CD4-positive, alpha-beta memory T cell (primary cell): ENCODE data around the gene SIGLEC14. TPM values are rescaled to one million over a fixed set of nuclear protein-coding genes. Genes with fewer than 3 reads are reported as not detected.
"Not testable (repeated sequence)": the region's sequence is repeated elsewhere in the genome, so short reads cannot be mapped to it uniquely, and the experiment has no call there.

Experiments used
- CTCF ChIA-PET: fragments of 350-600 bp; sonication (Branson Sonifier 250); formaldehyde crosslinking; loops from one replicate; lab custom pipeline; 2021; ENCODE audit warnings: inconsistent platforms; ENCODE audit not compliant: partially characterized antibody; lab: Charles Lee
- POLR2A ChIA-PET: fragments of 350-600 bp; sonication (Branson Sonifier 250); formaldehyde crosslinking; loops from one replicate; lab custom pipeline; 2021; ENCODE audit not compliant: partially characterized antibody; lab: Charles Lee
- DNase-seq, 5 donors: peaks; one replicate each; pipeline versions ENCODE4 v3.0.0 to v3.0.0-alpha.2; 2020 to 2022; ENCODE audit warnings: mixed read lengths in 1 of 5
- H3K27ac ChIP-seq: one replicate; pipeline ENCODE4 v1.7.0; 2013; ENCODE audit warnings: low read depth, low read length
- H3K27me3 ChIP-seq: 2 replicates; pipeline ENCODE4 v1.7.0; 2013; ENCODE audit warnings: mild to moderate bottlenecking, low read length, moderate library complexity; ENCODE audit not compliant: insufficient read depth
- H3K36me3 ChIP-seq: 2 replicates; pipeline ENCODE4 v1.7.0; 2013; ENCODE audit warnings: mild to moderate bottlenecking, low read length, moderate library complexity; ENCODE audit not compliant: insufficient read depth
- H3K4me1 ChIP-seq: 2 replicates; pipeline ENCODE4 v1.7.0; 2013; ENCODE audit warnings: mild to moderate bottlenecking, low read length, moderate library complexity; ENCODE audit not compliant: insufficient read depth
- H3K4me3 ChIP-seq, 2 donors: one replicate each; pipeline ENCODE4 v1.7.0; 2013; ENCODE audit warnings: low read length in 2 of 2, mild to moderate bottlenecking in 1 of 2
- H3K9me3 ChIP-seq, 2 donors: one replicate each; pipeline ENCODE4 v1.7.0; 2013; ENCODE audit warnings: low read length in 2 of 2, control low read depth in 1 of 2; ENCODE audit not compliant: control insufficient read depth in 1 of 2
- H3K27ac Mint-ChIP-seq, 7 donors: one replicate each; pipeline ENCODE4 v1.8.0; 2020 to 2021; ENCODE audit warnings: mixed read lengths in 7 of 7, mild to moderate bottlenecking in 6 of 7, inconsistent platforms in 3 of 7, moderate library complexity in 3 of 7
- H3K27me3 Mint-ChIP-seq, 2 donors: one replicate each; pipeline ENCODE4 v1.8.0; 2020 to 2021; ENCODE audit warnings: mixed read lengths in 2 of 2
- H3K36me3 Mint-ChIP-seq, 2 donors: one replicate each; pipeline ENCODE4 v1.8.0; 2020 to 2021; ENCODE audit warnings: mixed read lengths in 2 of 2, inconsistent platforms in 1 of 2, mild to moderate bottlenecking in 1 of 2
- H3K4me1 Mint-ChIP-seq, 4 donors: one replicate each; pipeline ENCODE4 v1.8.0; 2020 to 2021; ENCODE audit warnings: mixed read lengths in 4 of 4, mild to moderate bottlenecking in 1 of 4
- H3K4me3 Mint-ChIP-seq, 8 donors: one replicate each; pipeline ENCODE4 v1.8.0; 2020 to 2021; ENCODE audit warnings: mixed read lengths in 8 of 8, mild to moderate bottlenecking in 7 of 8, moderate library complexity in 6 of 8, inconsistent platforms in 3 of 8
- H3K9me3 Mint-ChIP-seq, 8 donors: one replicate each; pipeline ENCODE4 v1.8.0; 2020 to 2021; ENCODE audit warnings: mixed read lengths in 8 of 8, mild to moderate bottlenecking in 5 of 8, inconsistent platforms in 3 of 8, moderate library complexity in 1 of 8
- intact Hi-C: fragments of 100-400 bp; cut with micrococcal nuclease; formaldehyde crosslinking; loops from one replicate; pipeline ENCODE4 v1.15.1; 2023
- polyA plus RNA-seq, 2 donors: library from polyadenylated mRNA; unstranded; fragments of 300-500 nt; fragmentation: Illumina TruSeq; gene quantifications; one replicate each; pipeline ENCODE4 v1.2.3, GENCODE V29; 2021
- total RNA-seq, 2 experiments: library from RNA; stranded (reverse); gene quantifications; one replicate each; pipeline ENCODE4 v1.2.3, GENCODE V29; 2021

The SIGLEC14 gene, protein sequence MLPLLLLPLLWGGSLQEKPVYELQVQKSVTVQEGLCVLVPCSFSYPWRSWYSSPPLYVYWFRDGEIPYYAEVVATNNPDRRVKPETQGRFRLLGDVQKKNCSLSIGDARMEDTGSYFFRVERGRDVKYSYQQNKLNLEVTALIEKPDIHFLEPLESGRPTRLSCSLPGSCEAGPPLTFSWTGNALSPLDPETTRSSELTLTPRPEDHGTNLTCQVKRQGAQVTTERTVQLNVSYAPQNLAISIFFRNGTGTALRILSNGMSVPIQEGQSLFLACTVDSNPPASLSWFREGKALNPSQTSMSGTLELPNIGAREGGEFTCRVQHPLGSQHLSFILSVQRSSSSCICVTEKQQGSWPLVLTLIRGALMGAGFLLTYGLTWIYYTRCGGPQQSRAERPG
- total RNA-seq (1 to 10 TPM in 1 of 2 experiments, under 1 TPM in 1; 0.69 to 1.4 TPM), polyA plus RNA-seq (under 1 TPM in 1 of 2 donors, not detected in 1; 0.11 TPM)

DNA sequence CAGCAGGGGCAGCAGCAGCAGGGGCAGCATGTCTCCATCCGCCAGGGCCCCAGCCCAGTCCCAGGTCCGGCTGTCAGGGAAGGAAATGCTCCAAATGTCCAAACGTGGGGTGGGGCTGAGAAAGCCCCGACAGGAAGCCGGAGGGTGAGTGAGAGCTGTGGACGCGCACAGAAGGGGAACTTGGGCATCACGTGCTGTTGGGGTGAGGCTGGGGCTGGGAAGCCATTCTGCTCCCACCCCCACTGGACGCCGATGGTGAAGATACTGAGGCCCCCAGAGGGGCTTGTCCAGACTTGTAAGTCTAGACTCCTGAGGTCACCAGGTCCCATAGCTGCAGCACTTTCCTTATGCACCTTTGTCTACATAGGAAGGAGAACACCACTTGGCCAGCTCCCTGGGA lies at the start of gene SIGLEC14:
TSS of gene SIGLEC14 (minus strand) at position 96 of the 400 bp plus-strand sequence. CDS start at position 30, 66 bp downstream.
- H3K4me1 Mint-ChIP-seq, H3K27ac ChIP-seq, H3K4me1 ChIP-seq, intact Hi-C loops, DNase-seq, H3K36me3 ChIP-seq, H3K27ac Mint-ChIP-seq, H3K9me3 ChIP-seq, H3K9me3 Mint-ChIP-seq, H3K4me3 ChIP-seq, H3K36me3 Mint-ChIP-seq, H3K4me3 Mint-ChIP-seq, POLR2A ChIA-PET, H3K27me3 ChIP-seq: not testable (repeated sequence)
- peaks cover 23 to 28% of the 10 kb centered on the region in 2 donors for H3K27me3 Mint-ChIP-seq
- CTCF ChIA-PET, result interaction anchor here (3.0 kb wide), 1 partner anchor 12 kb away, joined by 18 read pairs; no protein-coding TSS in a partner anchor

DNA sequence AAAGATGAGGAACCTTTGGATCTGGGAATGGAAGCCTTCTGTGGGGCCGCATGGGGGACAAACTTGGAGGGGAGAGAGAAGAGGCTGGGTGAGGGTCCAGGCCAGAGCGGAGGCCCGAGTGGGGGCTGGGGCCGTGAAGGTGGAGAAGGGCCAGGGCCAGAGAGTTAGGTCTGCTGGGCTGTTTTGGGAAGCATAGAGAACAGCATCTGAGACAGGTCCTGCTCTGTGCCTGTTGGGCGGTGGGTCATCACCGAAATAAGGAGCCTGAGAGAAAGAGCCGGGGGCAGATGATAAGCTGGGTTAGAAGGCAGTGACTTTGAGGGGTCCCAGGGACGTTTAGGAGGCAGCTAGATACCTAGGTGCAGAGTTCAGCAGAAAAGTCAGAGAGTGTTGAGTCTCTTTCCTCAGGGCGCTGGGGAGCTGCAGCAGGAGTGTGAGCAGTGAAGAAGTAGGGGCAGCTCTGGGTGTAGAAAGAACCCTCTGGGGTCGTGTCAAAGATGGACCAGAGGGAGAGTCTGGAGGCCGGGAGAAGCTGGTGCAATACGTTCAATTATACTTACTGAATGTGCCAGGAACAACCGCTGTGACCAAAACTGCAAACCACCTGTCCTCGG lies 49.2 kb upstream of the SIGLEC14 start:
- H3K4me3 ChIP-seq, result no peak overlapping the region
- Mint-ChIP-seq H3K36me3 (peaks cover 2 to 8% of the 10 kb centered on the region in 2 donors), H3K9me3 (no peaks in the 10 kb centered on the region), H3K27ac (peak overlapping the region in 1 of 7 donors; percentile 63), H3K27me3 (no peaks in the 10 kb centered on the region), H3K4me1 (peaks cover 4 to 15% (median 9%) of the 10 kb centered on the region in 4 donors), H3K4me3 (no peak overlapping the region)
- H3K4me1 ChIP-seq, result peaks cover 6% of the 10 kb centered on the region
- ChIA-PET POLR2A (interaction anchor here (3.1 kb wide), 1 partner anchor 8 kb away, joined by 14 read pairs; no protein-coding TSS in a partner anchor), CTCF (no interaction called here)
- no peak for DNase-seq
- no peaks in the 10 kb centered on the region for H3K9me3 ChIP-seq
- no peak overlapping the region for H3K27ac ChIP-seq
- intact Hi-C loops, result no loop called here
- H3K36me3 ChIP-seq, result no peaks in the 10 kb centered on the region
- H3K27me3 ChIP-seq, result no peaks in the 10 kb centered on the region

DNA sequence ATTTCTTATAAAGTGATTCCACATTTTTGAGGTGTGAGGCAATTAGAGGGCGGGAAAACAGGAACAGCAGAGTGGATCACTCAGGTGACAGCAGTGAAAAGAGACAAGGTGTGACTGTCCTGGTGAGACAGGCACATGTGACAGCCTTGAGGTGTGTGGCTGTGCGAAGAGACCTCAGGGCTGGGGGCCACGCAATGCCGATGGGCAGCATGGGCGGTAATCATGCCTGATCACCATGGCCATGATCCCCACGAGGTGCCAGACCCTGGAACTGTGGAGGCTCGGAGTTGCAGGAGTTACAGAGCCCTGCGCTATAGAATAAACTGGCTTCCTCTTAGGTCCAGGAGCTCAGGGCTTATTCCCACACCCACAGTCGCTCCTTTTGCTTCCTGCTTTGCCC lies 48.5 kb upstream of the SIGLEC14 start:
- Mint-ChIP-seq H3K9me3 (no peaks in the 10 kb centered on the region), H3K4me1 (peaks cover 4 to 17% (median 11%) of the 10 kb centered on the region in 4 donors), H3K4me3 (no peak overlapping the region), H3K27ac (peak overlapping the region in 1 of 7 donors; percentile 60), H3K27me3 (no peaks in the 10 kb centered on the region), H3K36me3 (peaks cover 5 to 8% of the 10 kb centered on the region in 2 donors)
- H3K27me3 ChIP-seq, result no peaks in the 10 kb centered on the region
- DNase-seq, result no peak
- no peaks in the 10 kb centered on the region for H3K36me3 ChIP-seq
- CTCF ChIA-PET, result no interaction called here
- H3K4me1 ChIP-seq, result peaks cover 6% of the 10 kb centered on the region
- H3K27ac ChIP-seq, result no peak overlapping the region
- POLR2A ChIA-PET, result interaction anchor here (3.1 kb wide), 1 partner anchor 9 kb away, joined by 14 read pairs; no protein-coding TSS in a partner anchor
- intact Hi-C loops, result no loop called here
- H3K9me3 ChIP-seq, result no peaks in the 10 kb centered on the region
- H3K4me3 ChIP-seq, result no peak overlapping the region

DNA sequence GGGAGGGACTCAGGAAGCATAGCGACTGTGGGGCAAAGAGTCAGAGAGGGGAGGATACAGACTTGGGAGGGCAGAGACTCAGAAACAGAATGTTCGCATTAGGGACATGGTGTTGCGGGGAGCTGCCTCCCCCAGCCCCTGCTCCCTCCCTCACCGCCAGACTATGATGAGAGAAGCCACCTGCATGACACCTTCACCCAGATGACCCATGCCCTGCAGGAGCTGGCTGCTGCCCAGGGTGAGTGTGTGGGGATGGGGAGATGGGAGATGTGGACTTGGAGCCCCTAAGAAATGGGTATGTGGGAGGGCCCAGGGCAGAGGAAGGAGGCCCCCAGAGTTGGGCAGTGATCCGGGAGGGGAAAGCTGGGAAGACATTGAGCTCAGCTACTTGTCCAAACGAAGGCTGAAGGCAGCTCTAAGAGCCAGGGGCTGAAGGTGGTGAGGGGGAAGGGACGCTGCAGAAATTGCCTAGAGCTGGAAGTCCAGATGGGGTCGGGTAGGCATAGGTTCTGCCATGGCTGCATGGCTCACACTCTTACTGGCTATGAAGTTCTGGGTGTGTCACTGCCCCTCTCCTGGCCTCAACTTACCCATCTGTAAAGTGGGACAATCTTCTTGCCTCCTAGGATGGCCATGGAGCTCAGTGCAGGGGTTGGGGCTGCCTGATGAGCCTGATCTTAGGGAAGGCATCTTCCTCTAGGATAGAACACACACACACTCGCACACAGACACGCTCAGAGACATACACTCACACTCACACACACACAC lies 47.9 kb upstream of the SIGLEC14 start:
- H3K27ac ChIP-seq, result no peak overlapping the region
- H3K4me1 Mint-ChIP-seq, result peaks cover 4 to 20% (median 12%) of the 10 kb centered on the region in 4 donors
- H3K27me3 ChIP-seq, result no peaks in the 10 kb centered on the region
- intact Hi-C loops, result no loop called here
- H3K4me3 ChIP-seq, result no peak overlapping the region
- ChIA-PET POLR2A (interaction anchor here (3.1 kb wide), 1 partner anchor 9 kb away, joined by 14 read pairs; no protein-coding TSS in a partner anchor), CTCF (no interaction called here)
- no peaks in the 10 kb centered on the region for H3K27me3 Mint-ChIP-seq
- peaks cover 5 to 8% of the 10 kb centered on the region in 2 donors for H3K36me3 Mint-ChIP-seq
- no peaks in the 10 kb centered on the region for H3K9me3 ChIP-seq
- H3K36me3 ChIP-seq, result no peaks in the 10 kb centered on the region
- no peak for DNase-seq
- H3K4me1 ChIP-seq, result peaks cover 6% of the 10 kb centered on the region
- peak overlapping the region in 4 of 7 donors; percentile 1 to 72 (median 54) for H3K27ac Mint-ChIP-seq
- H3K4me3 Mint-ChIP-seq, result no peak overlapping the region
- no peaks in the 10 kb centered on the region for H3K9me3 Mint-ChIP-seq

GRCh38 chr19:51693819-51694218 lies 47.2 kb upstream of the SIGLEC14 start:
- H3K27ac Mint-ChIP-seq, result peak overlapping the region in 4 of 7 donors; percentile 18 to 72 (median 42)
- ChIA-PET CTCF (no interaction called here), POLR2A (interaction anchor here (3.1 kb wide), 1 partner anchor 10 kb away, joined by 14 read pairs; no protein-coding TSS in a partner anchor)
- H3K27me3 ChIP-seq, result no peaks in the 10 kb centered on the region
- intact Hi-C loops, result no loop called here
- H3K36me3 ChIP-seq, result no peaks in the 10 kb centered on the region
- no peak overlapping the region for H3K4me3 ChIP-seq
- peaks cover 5 to 20% (median 12%) of the 10 kb centered on the region in 4 donors for H3K4me1 Mint-ChIP-seq
- peak overlapping the region in 2 of 8 donors; percentile 9 to 36 for H3K4me3 Mint-ChIP-seq
- no peak for DNase-seq
- H3K27ac ChIP-seq, result no peak overlapping the region
- peaks cover 5 to 8% of the 10 kb centered on the region in 2 donors for H3K36me3 Mint-ChIP-seq
- no peaks in the 10 kb centered on the region for H3K9me3 Mint-ChIP-seq
- no peaks in the 10 kb centered on the region for H3K27me3 Mint-ChIP-seq
- H3K9me3 ChIP-seq, result no peaks in the 10 kb centered on the region
- peaks cover 6% of the 10 kb centered on the region for H3K4me1 ChIP-seq

GRCh38 chr19:51693260-51693659 lies 46.6 kb upstream of the SIGLEC14 start, which contains the start of gene SPACA6:
TSS of gene SPACA6 (plus strand) at chr19:51693330. CDS start at chr19:51693527, 197 bp downstream.
- no peak within 1 kb of the TSS for H3K4me3 ChIP-seq
- Mint-ChIP-seq H3K27me3 (no peaks in the 10 kb centered on the region), H3K4me3 (peak within 1 kb of the TSS in 5 of 8 donors; percentile 2 to 71 (median 36)), H3K27ac (peak within 1 kb of the TSS in 5 of 7 donors; percentile 49 to 85 (median 74)), H3K4me1 (peaks cover 9 to 24% (median 16%) of the 10 kb centered on the region in 4 donors), H3K36me3 (peaks cover 5% of the 10 kb centered on the region in 2 donors), H3K9me3 (no peaks in the 10 kb centered on the region)
- no peaks in the 10 kb centered on the region for H3K27me3 ChIP-seq
- no peaks in the 10 kb centered on the region for H3K36me3 ChIP-seq
- H3K9me3 ChIP-seq, result no peaks in the 10 kb centered on the region
- intact Hi-C loops, result no loop called here
- peaks cover 6% of the 10 kb centered on the region for H3K4me1 ChIP-seq
- ChIA-PET POLR2A (interaction anchor here (3.1 kb wide), 1 partner anchor 10 kb away, joined by 14 read pairs; no protein-coding TSS in a partner anchor), CTCF (no interaction called here)
- no peak for DNase-seq
- no peak within 1 kb of the TSS for H3K27ac ChIP-seq
